HG03066 (cell line): ENCODE measurements around the gene OR2A5.
"Not testable (repeated sequence)": the region's sequence is repeated elsewhere in the genome, so short reads cannot be mapped to it uniquely, and the experiment has no call there.

Experiments
- ATAC-seq: cut with Tn5 transposase; IDR thresholded peaks from one replicate; pipeline ENCODE4 v1.9.1; 2021; ENCODE audit warnings: low read depth; ENCODE audit not compliant: unreplicated experiment

OR2A5 gene, protein sequence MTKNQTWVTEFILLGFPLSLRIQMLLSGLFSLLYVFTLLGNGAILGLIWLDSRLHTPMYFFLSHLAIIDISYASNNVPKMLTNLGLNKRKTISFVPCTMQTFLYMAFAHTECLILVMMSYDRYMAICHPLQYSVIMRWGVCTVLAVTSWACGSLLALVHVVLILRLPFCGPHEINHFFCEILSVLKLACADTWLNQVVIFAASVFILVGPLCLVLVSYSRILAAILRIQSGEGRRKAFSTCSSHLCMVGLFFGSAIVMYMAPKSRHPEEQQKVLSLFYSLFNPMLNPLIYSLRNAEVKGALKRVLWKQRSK

DNA sequence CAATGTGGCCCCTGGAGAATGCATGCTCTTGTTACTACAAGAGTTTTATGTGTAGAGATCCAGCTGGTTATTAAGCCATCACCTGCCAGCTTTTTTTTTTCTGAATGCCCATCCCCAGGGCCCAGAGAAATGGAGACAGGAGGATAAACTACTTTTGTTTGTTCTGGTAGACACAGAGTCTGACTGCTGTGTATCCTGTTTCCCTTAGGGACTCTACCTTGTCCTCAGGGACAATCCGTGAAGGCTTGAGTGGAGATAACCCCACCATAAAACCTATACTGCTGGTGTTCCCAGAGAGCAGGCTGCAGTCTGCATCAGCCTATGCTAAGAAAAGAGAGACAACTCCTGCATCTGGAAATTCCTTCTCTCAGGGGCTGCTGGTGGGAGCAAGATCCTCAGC, at the start of gene OR2A5:
Gene OR2A5 (plus strand): TSS at position 301 of the 400 bp plus-strand sequence. CDS start 1,454 bp downstream, outside the sequence.
- ATAC-seq: no peak

DNA sequence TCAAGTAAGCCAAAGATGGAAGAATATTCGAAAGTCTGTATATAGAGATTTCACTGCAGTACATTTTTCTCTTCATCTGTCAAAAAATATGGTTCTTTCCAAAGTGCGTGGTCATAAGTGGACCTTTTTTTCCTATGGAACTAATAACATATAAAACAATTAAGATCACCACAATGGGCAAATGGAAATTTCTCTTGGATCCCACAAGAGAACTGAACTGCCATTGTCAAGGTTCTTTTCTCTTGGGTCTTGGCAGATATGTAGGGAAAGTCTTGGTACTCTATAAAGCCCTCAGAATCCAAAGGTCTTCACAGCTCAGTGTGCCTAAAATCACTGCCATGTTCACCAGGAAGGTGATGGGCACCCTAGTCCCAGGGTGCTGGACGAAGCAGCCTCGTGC, 48.7 kb upstream of the OR2A5 start, which contains the start of gene OR6B1:
Gene OR6B1 (plus strand): TSS at position 301 of the 400 bp plus-strand sequence. CDS start 3,677 bp downstream, outside the sequence.
- no peak for ATAC-seq

DNA sequence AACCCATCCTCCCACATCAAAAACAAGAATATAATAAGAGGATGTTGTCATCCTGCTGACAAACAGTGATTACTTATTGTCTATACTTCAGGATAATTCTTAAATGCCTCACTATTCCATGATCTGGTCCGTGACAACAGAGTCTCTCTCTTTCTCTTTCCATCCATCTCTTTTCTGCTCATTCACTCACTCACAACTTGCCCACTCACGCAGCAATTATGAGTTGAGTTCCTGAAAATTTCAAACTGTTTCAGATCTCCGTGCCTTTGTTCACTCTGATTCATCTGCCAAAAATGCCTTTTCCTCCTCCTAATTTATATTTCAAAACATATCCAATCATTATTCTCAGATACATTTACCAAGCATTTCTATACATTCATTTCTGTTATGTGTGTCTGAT, 47.2 kb upstream of the OR2A5 start:
- no peak for ATAC-seq

- ATAC-seq: no peak
Observed at GRCh38 chr7:144004703-144005102, 44.0 kb upstream of the OR2A5 start.

DNA sequence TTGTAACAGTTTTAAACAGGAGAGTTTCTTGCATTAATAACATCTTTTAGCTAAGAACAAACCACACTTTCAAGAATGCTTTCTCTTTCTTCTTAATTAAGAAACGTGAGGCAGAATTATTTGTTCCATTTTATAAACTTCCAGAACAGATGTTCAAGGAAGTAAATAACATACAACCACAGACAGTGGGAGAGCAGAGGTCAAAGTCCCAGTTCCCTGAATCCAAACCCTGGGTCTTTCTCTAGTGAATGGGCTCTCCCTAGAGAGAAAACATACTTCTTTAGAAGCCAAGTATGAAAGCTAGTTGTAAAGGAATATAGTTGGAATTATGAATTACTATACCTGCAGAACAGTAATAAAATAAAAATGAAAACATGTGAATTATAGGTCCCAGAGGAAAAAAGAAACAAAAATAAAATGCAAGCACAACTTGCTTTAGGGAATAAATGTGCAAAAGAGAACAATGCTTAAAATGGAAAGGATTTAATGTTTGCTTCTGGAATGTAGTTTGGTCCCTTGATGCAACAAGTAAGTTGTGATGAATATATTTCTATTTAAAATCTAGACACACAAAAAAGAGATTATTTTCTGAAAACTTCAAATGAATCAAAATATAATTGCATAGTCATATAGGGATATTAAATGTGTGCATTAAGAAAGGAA, 42.6 kb upstream of the OR2A5 start:
- no peak for ATAC-seq

- no peak for ATAC-seq
Observed at GRCh38 chr7:144006692-144007042, 42.1 kb upstream of the OR2A5 start.

DNA sequence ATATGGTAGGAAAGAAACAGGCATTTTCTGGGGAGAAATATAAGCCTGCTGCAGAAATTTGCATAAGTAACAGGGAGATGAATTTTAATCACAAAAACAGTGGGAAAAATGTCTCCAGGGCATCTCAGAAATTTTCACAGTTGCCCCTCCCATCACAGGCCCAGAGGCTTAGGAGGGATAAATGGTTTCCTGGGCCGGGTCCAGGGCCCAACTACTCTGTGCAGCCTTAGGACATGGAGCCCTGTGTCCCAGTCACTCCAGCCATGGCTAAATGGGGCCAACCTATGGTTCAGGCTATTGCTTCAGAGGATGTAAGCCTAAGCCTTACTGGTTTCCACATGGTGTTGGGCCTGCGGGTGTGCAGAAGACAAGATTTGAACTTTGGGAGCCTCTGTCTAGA, 39.4 kb upstream of the OR2A5 start:
- ATAC-seq: no peak

GRCh38 chr7:144010061-144010460, 38.7 kb upstream of the OR2A5 start:
- not testable (repeated sequence) for ATAC-seq

- ATAC-seq: not testable (repeated sequence)
Observed at GRCh38 chr7:144010821-144011220, 37.9 kb upstream of the OR2A5 start.

DNA sequence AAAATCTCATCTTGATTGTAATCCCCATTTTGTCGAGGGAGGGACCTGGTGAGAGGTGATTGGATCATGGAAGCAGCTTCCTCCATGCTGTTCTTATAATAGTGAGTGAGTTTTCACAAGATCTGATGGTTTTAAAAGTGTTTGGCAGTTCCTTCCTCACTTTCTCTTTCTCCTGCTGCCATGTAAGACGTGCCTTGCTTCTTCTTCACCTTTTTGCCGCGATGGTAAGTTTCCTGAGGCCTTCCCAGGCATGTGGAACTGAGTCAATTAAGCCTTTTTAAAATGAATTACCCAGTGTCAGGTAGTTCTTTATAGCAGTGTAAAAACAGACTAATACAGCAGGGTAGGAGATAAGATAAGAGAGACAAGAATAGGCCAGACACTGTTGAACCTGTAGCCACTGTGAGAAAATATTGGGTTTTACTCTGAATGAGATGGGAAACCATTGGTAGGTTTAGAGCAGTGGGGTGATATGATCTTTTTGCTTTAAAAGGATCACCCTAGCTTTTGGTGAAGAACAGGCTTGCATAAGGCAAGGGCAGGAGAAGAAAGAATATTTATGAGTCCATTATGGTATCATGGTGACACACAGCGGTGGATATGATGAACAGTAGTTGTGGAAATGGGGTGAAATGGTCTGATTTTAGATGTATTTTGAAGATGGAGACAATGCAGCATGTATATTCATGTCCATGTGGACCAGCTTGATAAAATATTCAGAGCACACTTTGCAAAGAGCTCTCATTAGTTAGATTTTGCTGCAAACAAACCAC, 37.1 kb upstream of the OR2A5 start:
- no peak for ATAC-seq

DNA sequence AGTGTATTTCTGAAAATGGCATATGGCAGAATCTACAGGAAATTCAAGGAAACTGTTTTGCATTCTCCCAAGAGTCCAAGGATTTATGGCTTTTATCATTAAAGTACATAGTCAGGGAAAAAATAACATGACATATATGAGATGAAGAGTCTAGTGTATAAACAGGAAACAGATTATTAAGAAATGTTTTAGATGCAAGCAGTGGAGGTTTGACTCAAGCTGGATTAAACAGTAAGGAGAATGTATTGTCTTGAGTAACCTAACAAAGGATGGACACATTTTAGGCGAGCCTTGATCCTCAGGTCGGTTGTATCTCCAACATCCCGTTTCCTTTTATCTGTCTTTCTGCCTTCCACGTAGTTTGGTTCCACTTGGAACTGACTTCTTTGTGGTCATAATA, 30.7 kb upstream of the OR2A5 start:
- ATAC-seq: no peak

DNA sequence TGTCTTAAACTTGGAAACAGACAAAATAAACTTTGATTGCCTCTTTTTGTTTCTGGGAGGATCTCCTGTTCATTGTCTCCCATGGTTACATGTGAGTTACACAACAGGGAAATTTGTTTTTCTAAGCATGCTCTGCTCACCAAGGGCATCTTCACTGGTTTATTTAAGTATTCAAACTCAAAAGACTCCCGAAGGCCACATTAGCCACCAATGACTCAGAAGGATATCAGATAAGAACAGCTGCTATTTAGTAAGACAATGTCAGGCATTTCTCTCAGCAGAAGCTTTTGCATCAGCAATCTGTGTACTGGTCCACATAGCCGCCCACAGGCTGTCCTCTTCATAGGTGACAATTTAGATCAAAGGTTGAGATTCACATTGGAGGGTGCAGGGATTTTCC, 29.3 kb upstream of the OR2A5 start:
- ATAC-seq: no peak

DNA sequence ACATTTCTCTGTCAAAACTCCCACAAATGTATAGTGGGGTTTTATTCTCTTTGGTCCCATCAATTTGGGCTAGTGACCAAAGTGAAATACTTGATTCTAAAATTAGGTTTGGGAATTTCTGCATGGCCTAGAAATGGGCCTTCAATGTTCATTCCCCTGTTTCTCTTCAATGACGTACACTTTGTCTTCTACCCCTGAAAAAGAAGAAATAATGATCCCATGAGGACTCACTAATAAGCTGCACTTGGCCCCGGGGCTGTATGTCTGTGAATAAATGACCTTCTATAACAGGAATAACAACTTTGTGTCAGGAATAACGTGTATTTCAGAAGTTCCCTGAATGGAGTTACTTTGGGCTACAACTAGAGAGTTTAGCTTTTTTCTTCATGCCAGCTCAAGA, 28.4 kb upstream of the OR2A5 start:
- no peak for ATAC-seq

DNA sequence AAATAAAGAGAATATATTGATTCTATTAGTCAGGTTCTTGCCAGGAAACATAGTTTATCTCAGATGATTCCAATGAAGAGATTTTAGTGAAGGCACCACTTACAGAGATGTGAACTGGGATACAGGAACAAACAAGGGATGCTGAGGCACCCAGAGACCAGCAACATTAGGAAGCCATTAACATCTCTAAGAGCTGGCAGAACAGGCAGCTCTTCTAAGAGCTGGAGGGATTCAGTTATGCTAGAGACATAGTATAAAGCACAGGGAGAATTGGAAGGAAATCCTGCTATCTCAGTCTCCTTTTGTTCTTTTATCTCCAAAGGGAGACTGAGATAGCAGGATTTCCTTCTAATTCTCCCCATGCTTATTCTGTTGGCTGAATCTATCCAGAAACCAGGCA, 26.6 kb upstream of the OR2A5 start:
- ATAC-seq: no peak

- ATAC-seq: no peak
Observed at GRCh38 chr7:144023171-144023827, 25.4 kb upstream of the OR2A5 start.

- ATAC-seq: no peak
Observed at GRCh38 chr7:144024213-144024612, 24.5 kb upstream of the OR2A5 start.

DNA sequence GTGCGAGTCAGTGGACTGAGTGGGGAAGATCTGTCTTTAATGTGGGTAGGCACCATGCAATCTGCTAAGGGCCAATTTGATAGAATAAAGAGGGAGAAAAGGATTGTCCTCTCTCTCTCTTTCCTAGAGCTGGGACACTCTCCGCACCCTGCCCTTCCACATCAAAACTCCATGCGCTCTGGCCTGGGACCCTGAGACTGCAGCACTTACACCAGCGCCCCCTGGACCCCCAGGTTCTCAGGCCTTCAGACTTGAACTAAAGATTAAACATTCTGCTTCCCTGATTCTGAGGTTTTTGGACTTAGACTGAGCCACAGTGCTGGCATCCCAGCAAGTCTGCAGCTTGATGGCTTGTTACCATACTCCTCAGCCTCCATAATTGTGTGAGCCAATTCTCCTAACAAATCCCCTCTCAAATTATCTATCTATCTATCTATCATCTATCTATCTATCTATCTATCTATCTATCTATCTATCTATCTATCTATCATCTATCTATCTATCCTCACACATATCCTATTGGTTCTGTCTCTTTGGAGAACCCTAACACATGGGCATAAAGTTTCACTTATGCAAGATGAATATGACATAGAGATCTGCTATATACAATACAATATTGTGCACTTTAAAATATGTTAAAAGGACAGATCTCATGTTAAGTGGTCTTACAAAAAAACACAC, 22.4 kb upstream of the OR2A5 start:
- no peak for ATAC-seq

DNA sequence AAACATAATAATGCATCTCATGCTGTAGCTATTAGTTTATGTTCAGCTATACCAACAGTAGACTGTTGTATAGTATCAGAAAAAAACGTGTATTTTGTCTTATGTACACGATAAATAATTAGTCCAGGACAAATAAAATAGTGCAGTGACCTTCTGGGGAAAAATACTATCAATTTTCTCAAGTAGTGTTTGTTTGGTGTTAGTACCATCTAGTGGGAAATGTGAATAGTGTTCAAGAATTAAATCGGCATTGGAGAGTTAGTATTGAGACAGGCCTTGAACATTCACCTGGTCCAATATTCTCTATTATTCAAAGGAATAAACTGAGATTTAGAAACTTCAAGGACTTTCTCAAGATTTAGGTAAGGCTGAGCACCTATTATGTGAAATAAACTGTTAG, 21.7 kb upstream of the OR2A5 start:
- ATAC-seq: no peak

GRCh38 chr7:144027974-144028373, 20.8 kb upstream of the OR2A5 start:
- no peak for ATAC-seq

DNA sequence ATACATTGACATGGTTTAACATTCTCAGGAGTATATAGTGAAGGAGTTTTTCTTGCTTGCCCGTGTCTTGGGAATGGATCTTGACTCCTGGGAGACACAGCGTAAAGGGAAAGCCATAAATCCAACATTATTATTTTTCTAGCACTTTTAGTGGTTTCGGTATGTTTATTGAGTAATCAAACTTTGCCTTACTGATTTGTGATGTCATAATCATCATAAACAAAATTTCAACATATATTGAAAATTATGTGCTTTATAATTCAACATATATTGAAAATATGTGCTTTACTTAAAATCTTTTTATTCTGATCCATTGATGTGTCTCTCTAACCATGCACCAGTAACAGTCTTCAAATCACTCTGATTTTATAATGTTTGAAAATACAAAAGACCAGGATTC, 20.2 kb upstream of the OR2A5 start:
- ATAC-seq: no peak
